ENCODE measurements around the gene TENM4.
A peak's percentile ranks its signal among the peaks of the same experiment; 100 is the strongest.

TENM4 gene

DNA sequence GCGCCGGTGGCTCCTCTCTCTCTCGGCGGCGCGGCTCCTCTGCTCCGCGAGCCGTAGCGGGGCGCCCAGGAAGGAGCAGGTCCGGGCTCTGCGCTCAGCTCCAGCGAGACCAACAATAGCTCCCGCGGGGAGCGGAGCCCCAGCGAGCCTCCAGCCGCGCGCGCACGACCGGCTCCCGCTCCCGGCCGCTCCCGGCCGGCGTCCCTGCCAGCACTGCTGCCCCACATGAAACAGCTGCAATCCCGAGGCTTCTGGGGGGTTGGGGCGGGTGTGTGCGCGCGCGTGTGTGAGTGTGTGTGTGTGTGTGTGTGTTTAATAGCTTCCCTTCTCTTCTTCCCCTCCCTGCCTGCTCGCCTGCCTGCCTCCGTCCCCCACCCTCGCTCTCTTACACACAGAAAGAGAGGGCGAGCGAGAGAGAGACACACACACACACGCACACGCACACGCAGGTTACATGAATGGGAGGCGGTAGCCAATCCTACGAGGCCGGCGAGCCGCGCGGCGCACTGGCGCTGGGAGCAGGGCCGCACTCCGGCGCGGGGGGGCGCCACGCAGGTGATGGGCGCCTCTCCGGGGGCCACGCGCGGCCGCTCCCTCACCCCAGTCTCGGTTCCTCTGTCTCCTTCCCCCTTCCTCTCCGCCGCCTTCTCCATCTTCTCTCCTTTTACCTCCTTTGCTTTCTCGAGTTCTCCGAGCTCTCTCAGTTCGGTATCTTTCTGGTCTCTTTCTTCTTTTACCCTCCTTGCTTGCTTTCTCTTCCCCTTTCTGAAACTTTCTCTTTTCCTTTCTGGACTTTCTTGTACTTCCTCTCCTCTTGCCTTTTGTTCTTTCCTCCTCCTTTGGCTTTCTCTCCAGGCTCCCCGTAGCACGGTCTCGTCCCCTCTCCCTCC is at the start of gene TENM4:
TSS of gene TENM4 (minus strand) at position 460 of the 890 bp plus-strand sequence. CDS start 371,086 bp downstream, outside the sequence.
- DNase-seq, result peak; percentile 83

DNA sequence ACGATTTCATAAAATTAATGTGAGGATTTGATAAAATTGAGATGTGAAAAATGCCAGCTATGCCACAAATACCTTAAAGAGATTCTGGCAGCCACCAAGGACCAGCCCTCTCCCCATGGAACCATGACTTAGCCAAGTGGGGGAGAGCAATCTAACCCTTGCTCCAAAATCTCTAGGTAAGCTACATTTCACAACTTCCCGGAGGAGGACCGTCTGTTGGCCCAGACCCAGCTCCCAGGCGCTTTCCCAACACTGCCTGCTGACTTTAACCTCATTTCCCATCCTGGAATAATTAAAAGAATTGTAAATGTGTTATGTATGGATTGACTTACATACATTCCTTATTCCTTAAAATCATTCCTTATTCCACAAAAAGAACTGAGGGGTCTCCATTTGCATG is 47.5 kb upstream of the TENM4 start:
- no peak for DNase-seq

GRCh38 chr11:79487412-79487811 is 46.6 kb upstream of the TENM4 start:
- DNase-seq, result no peak

GRCh38 chr11:79486242-79486984 is 45.6 kb upstream of the TENM4 start:
- DNase-seq, result no peak

GRCh38 chr11:79485694-79486093 is 44.9 kb upstream of the TENM4 start:
- DNase-seq, result no peak

GRCh38 chr11:79484872-79485271 is 44.0 kb upstream of the TENM4 start:
- DNase-seq, result no peak

GRCh38 chr11:79482800-79483199 is 42.0 kb upstream of the TENM4 start:
- DNase-seq, result no peak

- DNase-seq, result no peak
Measured at GRCh38 chr11:79481795-79482194, 41.0 kb upstream of the TENM4 start.

DNA sequence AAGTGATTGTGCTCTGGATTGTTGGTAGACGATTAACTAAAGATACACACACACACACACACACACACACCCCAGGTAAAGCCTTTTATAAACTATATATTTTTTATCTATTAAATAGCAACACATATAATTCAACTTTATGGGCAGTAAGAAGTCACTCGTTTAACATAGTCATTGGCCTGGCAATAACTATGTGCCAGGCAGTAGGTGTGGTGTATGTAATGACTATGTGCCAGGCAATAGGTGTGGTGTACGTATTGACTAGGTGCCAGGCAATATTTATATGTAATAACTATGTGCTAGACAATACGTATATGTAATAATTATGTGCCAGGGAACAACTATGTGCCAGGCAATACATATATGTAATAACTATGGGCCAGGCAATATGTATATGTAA is 40.0 kb upstream of the TENM4 start:
- no peak for DNase-seq

GRCh38 chr11:79472819-79473529 is 32.1 kb upstream of the TENM4 start:
- DNase-seq, result no peak

DNA sequence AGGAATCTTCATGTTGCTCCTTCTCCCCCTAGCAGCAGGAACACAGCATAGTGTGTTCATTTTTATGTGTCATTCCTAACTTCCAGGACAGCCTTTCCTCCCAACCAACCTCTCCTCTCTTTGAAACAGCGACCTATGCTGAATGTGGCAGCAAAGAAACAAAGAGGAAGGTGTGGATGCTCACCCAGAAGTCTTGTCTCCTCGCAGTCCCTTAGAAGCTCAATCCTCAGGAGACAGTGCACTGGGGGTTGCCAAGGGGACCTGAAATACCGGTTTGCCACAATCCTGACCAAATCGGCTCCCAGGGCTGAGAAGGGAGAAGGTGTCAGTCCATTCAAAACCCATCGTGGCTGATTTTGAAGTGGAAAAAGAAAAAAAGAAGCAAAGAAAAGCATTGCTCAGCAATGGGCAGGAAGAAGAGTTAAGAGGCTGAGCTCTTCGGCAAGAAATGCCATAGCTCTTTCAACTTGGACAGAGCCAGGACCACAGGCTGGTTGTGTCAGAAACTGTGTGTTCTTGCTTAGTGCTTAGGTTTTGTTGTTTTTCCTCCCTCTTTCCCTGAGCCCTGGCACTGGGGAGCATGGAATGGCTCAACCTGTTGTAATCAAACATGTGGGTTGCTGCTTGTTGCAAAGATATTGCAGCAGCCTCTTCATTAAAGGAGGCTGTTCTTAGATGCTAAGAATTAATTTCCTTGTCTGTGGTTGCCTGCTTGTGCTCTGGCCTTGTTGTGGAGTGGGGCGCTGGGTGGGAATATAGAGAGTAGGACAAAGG is 30.4 kb upstream of the TENM4 start:
- no peak for DNase-seq

- no peak for DNase-seq
Measured at GRCh38 chr11:79470161-79470560, 29.3 kb upstream of the TENM4 start.

DNA sequence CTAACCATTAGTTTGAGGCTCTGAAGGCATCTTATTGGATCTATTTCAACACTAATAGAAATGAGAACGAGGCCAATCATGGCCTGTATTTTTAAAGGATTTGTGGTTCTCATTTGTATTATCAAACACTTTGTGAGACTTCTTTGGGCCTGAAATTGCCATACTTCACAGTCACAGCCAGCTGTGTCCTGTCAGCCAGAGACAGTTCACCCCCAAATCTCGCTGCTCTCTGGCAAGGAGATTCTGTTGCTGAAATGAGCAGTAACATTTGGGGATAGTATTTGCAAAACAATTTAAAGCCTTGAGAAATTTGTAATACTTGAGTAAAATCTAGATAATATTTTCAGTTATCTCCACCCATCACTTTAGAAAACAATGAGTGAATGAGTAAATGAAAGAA is 26.9 kb upstream of the TENM4 start:
- DNase-seq, result no peak

- DNase-seq, result no peak
Measured at GRCh38 chr11:79466411-79466810, 25.6 kb upstream of the TENM4 start.

- DNase-seq, result no peak
Measured at GRCh38 chr11:79465160-79465559, 24.3 kb upstream of the TENM4 start.

GRCh38 chr11:79461666-79462645 is 21.1 kb upstream of the TENM4 start:
- DNase-seq, result no peak

GRCh38 chr11:79461144-79461543 is 20.3 kb upstream of the TENM4 start:
- DNase-seq, result no peak

DNA sequence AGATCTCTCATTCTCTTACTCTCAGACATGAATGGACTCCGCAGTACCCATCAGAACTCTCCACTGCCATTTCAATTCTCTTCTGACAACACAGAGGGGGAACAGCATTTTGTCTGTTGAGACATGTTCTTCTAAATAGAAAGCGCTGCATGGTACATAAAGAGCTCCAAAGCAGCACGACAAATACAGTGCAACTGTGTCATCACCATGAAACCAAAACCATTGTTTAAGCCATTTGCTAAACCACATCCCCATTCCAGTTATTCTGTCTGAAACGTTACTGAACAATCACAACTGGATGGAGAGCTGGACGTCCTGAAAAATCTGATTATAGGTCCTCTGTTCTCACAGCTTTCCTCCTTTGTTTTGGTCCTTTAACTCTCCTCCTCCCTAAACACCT is 17.9 kb upstream of the TENM4 start:
- no peak for DNase-seq

DNA sequence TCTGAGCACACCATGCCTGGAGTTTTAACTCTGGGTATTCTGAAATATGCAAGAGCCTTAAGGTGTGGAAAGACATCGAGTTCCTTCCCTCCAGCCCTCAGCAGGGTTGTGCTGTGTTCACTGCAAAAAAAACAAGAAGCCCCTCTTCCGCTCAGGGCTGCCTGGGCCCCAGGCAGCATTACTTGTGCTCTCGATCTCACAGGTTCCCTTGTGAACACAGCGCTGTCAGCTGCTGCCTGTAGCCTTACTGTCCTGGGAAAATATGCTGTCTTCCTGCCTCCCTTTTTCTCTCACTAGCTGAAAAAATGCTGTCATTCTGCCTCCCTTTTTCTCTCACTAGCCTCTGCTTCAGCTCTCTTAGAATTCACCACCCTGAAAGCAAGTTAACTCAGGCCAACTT is 15.7 kb upstream of the TENM4 start:
- no peak for DNase-seq

GRCh38 chr11:79453617-79454016 is 12.8 kb upstream of the TENM4 start:
- no peak for DNase-seq

DNA sequence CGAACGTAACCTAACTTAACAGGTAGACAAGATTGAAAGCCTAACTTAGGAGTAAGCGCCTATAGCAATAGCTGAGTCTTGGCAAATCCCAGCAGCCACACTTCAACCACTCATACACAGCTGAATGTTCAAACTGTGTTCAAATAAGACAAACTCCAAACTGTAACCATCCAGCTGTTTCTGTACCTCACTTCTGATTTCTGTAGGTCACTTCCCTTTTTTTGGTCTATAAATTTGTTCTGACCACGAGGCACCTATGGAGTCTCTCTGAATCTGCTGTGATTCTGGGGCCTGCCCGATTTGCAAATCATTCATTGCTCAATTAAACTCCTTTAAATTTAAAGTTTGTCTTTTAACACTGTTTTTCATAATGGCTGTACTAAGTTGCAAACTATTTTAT is 8.2 kb upstream of the TENM4 start:
- DNase-seq, result no peak

Measured in NCI-H774 (cell line).